Mesothelial cell of epicardium (in vitro differentiated cells): Measurements from ENCODE around the gene GAGE10. TPM values are rescaled to one million over a fixed set of nuclear protein-coding genes. Genes with fewer than 3 reads are reported as not detected.

ENCODE experiments used
- DNase-seq, 2 experiments: peaks; one replicate each; pipeline ENCODE4 v3.0.0; 2021; ENCODE audit warnings: low spot score in 2 of 2; ENCODE audit not compliant: unreplicated experiment in 2 of 2
- H3K27ac Mint-ChIP-seq: 2 replicates; pipeline ENCODE4 v1.8.0; 2021; ENCODE audit warnings: mixed read lengths
- H3K27me3 Mint-ChIP-seq: 2 replicates; pipeline ENCODE4 v1.8.0; 2021; ENCODE audit warnings: low read depth, mixed read lengths
- H3K36me3 Mint-ChIP-seq: 2 replicates; pipeline ENCODE4 v1.8.0; 2021; ENCODE audit warnings: mixed read lengths
- H3K4me1 Mint-ChIP-seq: 2 replicates; pipeline ENCODE4 v1.8.0; 2021; ENCODE audit warnings: mixed read lengths
- H3K4me3 Mint-ChIP-seq: 2 replicates; pipeline ENCODE4 v1.8.0; 2021; ENCODE audit warnings: mild to moderate bottlenecking, moderate library complexity, mixed read lengths
- H3K9me3 Mint-ChIP-seq: 2 replicates; pipeline ENCODE4 v1.8.0; 2021; ENCODE audit warnings: mixed read lengths
- CTCF ChIP-seq: fragments of 200-600 bp; sonication (generic); IDR thresholded peaks from one replicate; pipeline ENCODE4 v1.5.0; 2021; ENCODE audit warnings: antibody characterized with exemption; ENCODE audit not compliant: unreplicated experiment
- total RNA-seq: library from RNA; stranded (reverse); gene quantifications from 3 replicates; pipeline ENCODE4 v1.2.1, GENCODE V29; 2021

The GAGE10 gene
- total RNA-seq, 1 donor from 2014 or later: not detected

DNA sequence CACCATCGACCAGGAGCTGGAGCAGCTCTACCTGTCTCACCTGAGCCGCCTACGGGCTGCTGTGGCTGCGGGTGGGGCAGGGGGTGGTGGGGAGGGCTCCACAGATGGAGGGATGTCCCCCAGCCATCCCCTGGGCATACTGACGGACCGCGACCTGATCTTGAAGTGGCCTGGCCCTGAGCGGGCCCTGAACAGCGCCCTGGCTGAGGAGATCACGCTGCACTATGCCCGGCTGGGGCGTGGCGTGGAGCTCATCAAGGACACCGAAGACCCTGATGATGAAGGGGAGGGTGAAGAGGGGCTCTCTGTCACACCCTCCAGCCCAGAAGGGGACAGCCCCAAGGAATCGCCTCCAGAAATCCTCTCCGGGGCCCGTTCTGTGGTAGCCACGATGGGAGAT is 17.3 kb upstream of the GAGE10 start:
- H3K27ac Mint-ChIP-seq: no peak overlapping the region

GRCh38 chrX:49286581-49286980 is 16.9 kb upstream of the GAGE10 start:
- Mint-ChIP-seq H3K27me3 (no peaks in the 10 kb centered on the region), H3K36me3 (no peaks in the 10 kb centered on the region), H3K27ac (no peak overlapping the region), H3K9me3 (peaks cover 9% of the 10 kb centered on the region), H3K4me1 (peaks cover 7% of the 10 kb centered on the region), H3K4me3 (no peak overlapping the region)
- DNase-seq: no peak
- TF ChIP-seq CTCF: no peak

More for the DNA sequence above, 17.3 kb upstream of the GAGE10 start:
- H3K4me1 Mint-ChIP-seq: peaks cover 7% of the 10 kb centered on the region
- H3K9me3 Mint-ChIP-seq: peaks cover 9% of the 10 kb centered on the region
- DNase-seq: no peak
- TF ChIP-seq CTCF: no peak
- H3K27me3 Mint-ChIP-seq: no peaks in the 10 kb centered on the region
- no peak overlapping the region for H3K4me3 Mint-ChIP-seq
- no peaks in the 10 kb centered on the region for H3K36me3 Mint-ChIP-seq

- peaks cover 4% of the 10 kb centered on the region for H3K4me1 Mint-ChIP-seq
- DNase-seq: no peak
- H3K36me3 Mint-ChIP-seq: peaks cover 2% of the 10 kb centered on the region
- H3K27me3 Mint-ChIP-seq: peaks cover 2% of the 10 kb centered on the region
- TF ChIP-seq CTCF: no peak
- no peak overlapping the region for H3K27ac Mint-ChIP-seq
- peaks cover 5% of the 10 kb centered on the region for H3K9me3 Mint-ChIP-seq
- no peak overlapping the region for H3K4me3 Mint-ChIP-seq
Observed at GRCh38 chrX:49287665-49288064, 15.8 kb upstream of the GAGE10 start.

- Mint-ChIP-seq H3K4me1 (peaks cover 3% of the 10 kb centered on the region), H3K36me3 (peaks cover 2% of the 10 kb centered on the region), H3K9me3 (peaks cover 5% of the 10 kb centered on the region), H3K4me3 (no peak overlapping the region), H3K27ac (no peak overlapping the region), H3K27me3 (peaks cover 2% of the 10 kb centered on the region)
- TF ChIP-seq CTCF: no peak
- DNase-seq: no peak
Observed at GRCh38 chrX:49290215-49290614, 13.2 kb upstream of the GAGE10 start.

GRCh38 chrX:49291615-49292337 is 11.7 kb upstream of the GAGE10 start:
- Mint-ChIP-seq H3K9me3 (peaks cover 11% of the 10 kb centered on the region), H3K27me3 (peaks cover 2% of the 10 kb centered on the region), H3K36me3 (peaks cover 2% of the 10 kb centered on the region), H3K27ac (no peak overlapping the region), H3K4me3 (no peak overlapping the region), H3K4me1 (peaks cover 3% of the 10 kb centered on the region)
- peak; percentile 66 for TF ChIP-seq CTCF
- DNase-seq: peak in 1 of 2 experiments; percentile 73
